GM23248 (cell line): ENCODE data around the gene TGFBR1. TPM values are rescaled to one million over a fixed set of nuclear protein-coding genes. Genes with fewer than 3 reads are reported as not detected.

Experiments
- DNase-seq: peaks from one replicate; pipeline ENCODE4 v3.0.0-alpha.2; 2015
- H2AFZ ChIP-seq: fragments of 200-600 bp; sonication (generic); 2 replicates; pipeline ENCODE4 v1.6.1; 2016; ENCODE audit warnings: antibody characterized with exemption
- H3F3A ChIP-seq: fragments of 200-600 bp; sonication (generic); 2 replicates; pipeline ENCODE4 v1.6.1; 2016; ENCODE audit warnings: mild to moderate bottlenecking, antibody characterized with exemption, mixed run types; ENCODE audit not compliant: insufficient read depth
- H3K27ac ChIP-seq: fragments of 200-600 bp; sonication (generic); 2 replicates; pipeline ENCODE4 v1.5.1; 2016; ENCODE audit warnings: mild to moderate bottlenecking
- H3K27me3 ChIP-seq: fragments of 200-600 bp; sonication (generic); replicated peaks from 2 replicates; pipeline ENCODE4 v1.6.1; 2016; ENCODE audit warnings: mild to moderate bottlenecking; ENCODE audit not compliant: insufficient read depth
- H3K36me3 ChIP-seq: fragments of 200-600 bp; sonication (generic); 2 replicates; pipeline ENCODE4 v1.6.1; 2016; ENCODE audit warnings: low read depth, mild to moderate bottlenecking
- H3K4me1 ChIP-seq: fragments of 200-600 bp; sonication (generic); 2 replicates; pipeline ENCODE4 v1.6.1; 2016; ENCODE audit warnings: mild to moderate bottlenecking; ENCODE audit not compliant: insufficient read depth
- H3K4me2 ChIP-seq: fragments of 200-600 bp; sonication (generic); one replicate; pipeline ENCODE4 v1.6.1; 2016; ENCODE audit warnings: mild to moderate bottlenecking; ENCODE audit not compliant: unreplicated experiment
- H3K4me3 ChIP-seq: fragments of 200-600 bp; sonication (generic); 2 replicates; pipeline ENCODE4 v1.5.1; 2016; ENCODE audit warnings: mild to moderate bottlenecking
- H3K79me2 ChIP-seq: fragments of 200-600 bp; sonication (generic); 2 replicates; pipeline ENCODE4 v1.6.1; 2016; ENCODE audit warnings: mild to moderate bottlenecking; ENCODE audit not compliant: insufficient read depth
- H3K9ac ChIP-seq: fragments of 200-600 bp; sonication (generic); 2 replicates; pipeline ENCODE4 v1.6.1; 2016; ENCODE audit warnings: mild to moderate bottlenecking
- H3K9me2 ChIP-seq: fragments of 200-600 bp; sonication (generic); 2 replicates; pipeline ENCODE4 v1.6.1; 2016; ENCODE audit warnings: mixed run types, mild to moderate bottlenecking, moderate library complexity; ENCODE audit not compliant: insufficient read depth
- H3K9me3 ChIP-seq: fragments of 200-600 bp; sonication (generic); one replicate; pipeline ENCODE4 v1.6.1; 2017; ENCODE audit warnings: low read depth
- H4K20me1 ChIP-seq: fragments of 200-600 bp; sonication (generic); 2 replicates; pipeline ENCODE4 v1.6.0; 2016; ENCODE audit not compliant: insufficient read depth
- EZH2 ChIP-seq: fragments of 200-600 bp; sonication (generic); IDR thresholded peaks from 2 replicates; pipeline ENCODE4 v1.6.1; 2018; ENCODE audit warnings: antibody characterized with exemption, mild to moderate bottlenecking; ENCODE audit not compliant: insufficient read depth, poor library complexity, severe bottlenecking
- EZH2phosphoT487 ChIP-seq: fragments of 200-600 bp; sonication (generic); IDR thresholded peaks from 2 replicates; pipeline ENCODE4 v1.6.1; 2018; ENCODE audit warnings: antibody characterized with exemption, moderate library complexity, mild to moderate bottlenecking, low read depth; ENCODE audit not compliant: insufficient read depth
- WGBS, 2 experiments: methylation state at CpG; one replicate each; pipeline ENCODE4 v1.1.6; 2015 to 2017; ENCODE audit warnings: low lambda C conversion rate in 2 of 2, low coverage in 1 of 2; ENCODE audit errors: missing lambda C conversion rate in 2 of 2; 5-methylcytosine and 5-hydroxymethylcytosine counted together
- in situ Hi-C: fragments of 300-500 bp; cut with MboI; formaldehyde crosslinking; loops from 2 replicates; pipeline ENCODE4 v1.15.0; 2020
- polyA plus RNA-seq: library from polyadenylated mRNA; unstranded; fragments of >200 nt; fragmentation: Nextera tagmentation; extraction: Ambion mirVana; gene quantifications from 2 replicates; pipeline ENCODE4 v1.2.1, GENCODE V29; 2016
- total RNA-seq: library from RNA; depleted of rRNA; stranded (reverse); fragments of >200 nt; shearing (Covaris generic); gene quantifications from 2 replicates; pipeline ENCODE4 v1.2.3, GENCODE V29; 2014

TGFBR1 gene
- total and polyA plus RNA-seq, 2 experiments from 2014 or later = 46.3 to 73.9 TPM

- Histone ChIP-seq H3K4me2 (no peak overlapping the region), H3K4me1 (no peaks in the 10 kb centered on the region), H3K27me3 (no peaks in the 10 kb centered on the region), H2AFZ (no peak overlapping the region), H3F3A (0 out of 2 replicates have a peak, but pooled peaks cover under 1% of the 10 kb centered on the region), H3K9ac (no peak overlapping the region), H3K9me3 (no peaks in the 10 kb centered on the region), H3K36me3 (peaks cover 60% of the 10 kb centered on the region), H4K20me1 (no peaks in the 10 kb centered on the region), H3K9me2 (no peaks in the 10 kb centered on the region), H3K4me3 (no peak overlapping the region), H3K79me2 (no peaks in the 10 kb centered on the region), H3K27ac (no peak overlapping the region)
- TF ChIP-seq EZH2phosphoT487 = no peak
- no peak for TF ChIP-seq EZH2
- DNase-seq = no peak
- 90 to 91% methylated on average over 8 of the region's 8 CpGs for WGBS, 2 experiments
- in situ Hi-C loops = no loop called here
Measured at GRCh38 chr9:99150451-99151171, 45.7 kb downstream of the TGFBR1 start.

- no peaks in the 10 kb centered on the region for H3K9me2 ChIP-seq
- no peak overlapping the region for H3K4me2 ChIP-seq
- H3K27me3 ChIP-seq = no peaks in the 10 kb centered on the region; the same call in 1 of the 2 replicates
- H3K79me2 ChIP-seq = no peaks in the 10 kb centered on the region
- WGBS, 2 experiments = 26 to 35% methylated on average over 3 of the region's 3 CpGs
- DNase-seq = no peak
- TF ChIP-seq EZH2phosphoT487 = no peak
- H3K36me3 ChIP-seq = peaks cover 24% of the 10 kb centered on the region
- H3K4me1 ChIP-seq = no peaks in the 10 kb centered on the region
- no peak overlapping the region for H3K27ac ChIP-seq
- in situ Hi-C loops = no loop called here
- H3K9me3 ChIP-seq = no peaks in the 10 kb centered on the region
- H4K20me1 ChIP-seq = no peaks in the 10 kb centered on the region
- H3F3A ChIP-seq = peaks cover 22% of the 10 kb centered on the region; the same call in 1 of the 2 replicates
- H3K9ac ChIP-seq = no peak overlapping the region
- H2AFZ ChIP-seq = no peak overlapping the region
- no peak overlapping the region for H3K4me3 ChIP-seq
Measured at GRCh38 chr9:99154356-99154755, 49.4 kb downstream of the TGFBR1 start.

- Histone ChIP-seq H3K9me2 (no peaks in the 10 kb centered on the region), H3K4me1 (no peaks in the 10 kb centered on the region), H2AFZ (no peak overlapping the region), H3K27ac (no peak overlapping the region), H3K36me3 (peaks cover 16% of the 10 kb centered on the region; the same call in 1 of the 2 replicates), H3K9me3 (no peaks in the 10 kb centered on the region), H3K27me3 (no peaks in the 10 kb centered on the region; the same call in 1 of the 2 replicates), H3K4me3 (no peak overlapping the region), H3K9ac (no peak overlapping the region), H3F3A (peaks cover 22% of the 10 kb centered on the region; the same call in 1 of the 2 replicates), H3K4me2 (no peak overlapping the region), H3K79me2 (no peaks in the 10 kb centered on the region), H4K20me1 (no peaks in the 10 kb centered on the region)
- in situ Hi-C loops = no loop called here
- no peak for DNase-seq
- 28 to 42% methylated on average over 2 of the region's 2 CpGs for WGBS, 2 experiments
- TF ChIP-seq EZH2phosphoT487 = no peak
- TF ChIP-seq EZH2 = no peak
Measured at GRCh38 chr9:99155736-99156135, 50.8 kb downstream of the TGFBR1 start.

- H3K9me3 ChIP-seq = no peaks in the 10 kb centered on the region
- no peaks in the 10 kb centered on the region for H3K4me1 ChIP-seq
- H3K79me2 ChIP-seq = no peaks in the 10 kb centered on the region
- no peak overlapping the region for H3K4me2 ChIP-seq
- H2AFZ ChIP-seq = 0 out of 2 replicates have a peak overlapping the region, but pooled peaks have one; percentile 7
- H4K20me1 ChIP-seq = no peaks in the 10 kb centered on the region
- no peak overlapping the region for H3K4me3 ChIP-seq
- no peaks in the 10 kb centered on the region for H3K9me2 ChIP-seq
- DNase-seq = peak; percentile 38
- H3K27ac ChIP-seq = no peak overlapping the region
- in situ Hi-C loops = no loop called here
- H3K27me3 ChIP-seq = no peaks in the 10 kb centered on the region; the same call in 1 of the 2 replicates
- 14 to 20% methylated on average over 4 of the region's 4 CpGs for WGBS, 2 experiments
- 0 out of 2 replicates have a peak, but pooled peaks cover 2% of the 10 kb centered on the region for H3K36me3 ChIP-seq
- H3K9ac ChIP-seq = no peak overlapping the region
- TF ChIP-seq EZH2phosphoT487 (no peak), EZH2 (no peak)
- H3F3A ChIP-seq = peaks cover 22% of the 10 kb centered on the region; the same call in 1 of the 2 replicates
Measured at GRCh38 chr9:99158629-99159028, 53.7 kb downstream of the TGFBR1 start.
